Measurements from ENCODE around the gene NODAL. TPM values are rescaled to one million over a fixed set of nuclear protein-coding genes. Genes with fewer than 3 reads are reported as not detected.
A peak's percentile ranks its signal among the peaks of the same experiment; 100 is the strongest.

The NODAL gene
- polyA plus RNA-seq, 2 of the 4 experiments (the other 2 are of a cell fraction), result not detected

- no peak for TF ChIP-seq RNF2 (IDR thresholded peaks at IDR 0.05; ENCODE audit: borderline replicate concordance, low read depth)
- TF ChIP-seq PHF8 (IDR thresholded peaks at IDR 0.05; ENCODE audit: borderline replicate concordance, low read depth), result no peak
- no peak for TF ChIP-seq KDM5A (IDR thresholded peaks at IDR 0.05)
- no peak for TF ChIP-seq HOXB5 (CRISPR knock-in tag; IDR thresholded peaks at IDR 0.05)
- no peak for TF ChIP-seq GATA3 (IDR thresholded peaks at IDR 0.05; ENCODE audit: borderline replicate concordance)
Observed at GRCh38 chr10:70432101-70432500, 9.4 kb downstream of the NODAL start (continued).

- H3K27ac ChIP-seq, result no peak overlapping the region
- CTCF ChIA-PET, result interaction anchor here (0.5 to 1.6 kb wide), 6 partner anchors 11 to 1467 kb away, joined by 3 to 8 read pairs (median 4); no protein-coding TSS in a partner anchor
- no peak overlapping the region for H3K4me3 ChIP-seq
- 80% methylated on average over 6 of the region's 6 CpGs for WGBS (ENCODE audit: missing lambda C conversion rate)
- ATAC-seq, result no peak; a peak in 1 of 6 replicates
- POLR2A ChIA-PET, result interaction anchor here (1.5 kb wide), 1 partner anchor 27 kb away, joined by 3 read pairs; the partner anchor contains the start of gene EIF4EBP2
- FAIRE-seq, result no peak
- H3K9me3 ChIP-seq, result no peaks in the 10 kb centered on the region
- H3K4me1 ChIP-seq, result no peaks in the 10 kb centered on the region
- no peak for TF ChIP-seq PHF8 (IDR thresholded peaks at IDR 0.05; ENCODE audit: borderline replicate concordance, low read depth)
- TF ChIP-seq MAX (IDR thresholded peaks at IDR 0.05), result no peak
- no peak for TF ChIP-seq JUN (IDR thresholded peaks at IDR 0.05)
- no peak for TF ChIP-seq RFX5 (IDR thresholded peaks at IDR 0.05)
- peak; percentile 17 for TF ChIP-seq MAFK (IDR thresholded peaks at IDR 0.05; ENCODE audit: partially characterized antibody)
- TF ChIP-seq HES2 (IDR thresholded peaks at IDR 0.05), result no peak
- DNase-seq (ENCODE audit: low read depth in 1 of 2, low spot score in 1 of 2), result peak in 1 of 2 experiments; percentile 11
- no peak overlapping the region for H3K4me2 ChIP-seq
Observed at GRCh38 chr10:70430493-70431445, 10.7 kb downstream of the NODAL start.

GRCh38 chr10:70426823-70427222 lies 14.7 kb downstream of the NODAL start:
- WGBS (ENCODE audit: missing lambda C conversion rate), result 91% methylated on average over 3 of the region's 3 CpGs
- no peaks in the 10 kb centered on the region for H3K4me1 ChIP-seq
- TF ChIP-seq TFCP2L1 (CRISPR knock-in tag; IDR thresholded peaks at IDR 0.05) (no peak), MAX (IDR thresholded peaks at IDR 0.05) (no peak), NFE2L2 (conservative IDR thresholded peaks at IDR 0.05; ENCODE audit: low read length) (no peak), GATA3 (IDR thresholded peaks at IDR 0.05; ENCODE audit: borderline replicate concordance) (no peak), CBX8 (IDR thresholded peaks at IDR 0.05) (no peak), ATOH8 (CRISPR knock-in tag; IDR thresholded peaks at IDR 0.05; ENCODE audit: low read depth) (no peak), FOSB (CRISPR knock-in tag; IDR thresholded peaks at IDR 0.05) (no peak), JUN (IDR thresholded peaks at IDR 0.05) (no peak), NPAS2 (CRISPR knock-in tag; IDR thresholded peaks at IDR 0.05; ENCODE audit: borderline replicate concordance) (no peak), POLR2A (IDR thresholded peaks at IDR 0.05; ENCODE audit: low read length) (no peak), USF2 (IDR thresholded peaks at IDR 0.05) (no peak), PHF8 (IDR thresholded peaks at IDR 0.05; ENCODE audit: borderline replicate concordance, low read depth) (no peak), CHD4 (IDR thresholded peaks at IDR 0.05; ENCODE audit: borderline replicate concordance) (no peak), KDM1A (IDR thresholded peaks at IDR 0.05; ENCODE audit: low read depth) (no peak), MYC (IDR thresholded peaks at IDR 0.05; ENCODE audit: borderline replicate concordance, low read length) (no peak), KDM5A (IDR thresholded peaks at IDR 0.05) (no peak), RNF2 (IDR thresholded peaks at IDR 0.05; ENCODE audit: borderline replicate concordance, low read depth) (no peak), ELK1 (IDR thresholded peaks at IDR 0.05; ENCODE audit: low read depth, low read length) (no peak)
- no peak for ATAC-seq
- no peak for FAIRE-seq
- H3K27ac ChIP-seq, result no peak overlapping the region
- no peak overlapping the region for H3K4me3 ChIP-seq
- H3K4me2 ChIP-seq, result no peak overlapping the region
- H3K9me3 ChIP-seq, result no peaks in the 10 kb centered on the region
- CTCF ChIA-PET, result interaction anchor here (0.8 to 2.8 kb wide), 3 partner anchors 11 to 35 kb away, joined by 3 to 9 read pairs (median 8); no protein-coding TSS in a partner anchor
- DNase-seq (ENCODE audit: low read depth in 1 of 2, low spot score in 1 of 2), result no peak
- POLR2A ChIA-PET, result no interaction called here

Data from A549 (cell line).